Right hindlimb (tissue), 1 donor: ENCODE results near the gene UNC80.

Source experiments
- DNase-seq: peaks from one replicate; pipeline ENCODE4 v3.0.0-alpha.2; 2018

UNC80 gene

GRCh38 chr2:210034087-210034683 is 262.6 kb downstream of the UNC80 start:
- DNase-seq, result no peak

DNA sequence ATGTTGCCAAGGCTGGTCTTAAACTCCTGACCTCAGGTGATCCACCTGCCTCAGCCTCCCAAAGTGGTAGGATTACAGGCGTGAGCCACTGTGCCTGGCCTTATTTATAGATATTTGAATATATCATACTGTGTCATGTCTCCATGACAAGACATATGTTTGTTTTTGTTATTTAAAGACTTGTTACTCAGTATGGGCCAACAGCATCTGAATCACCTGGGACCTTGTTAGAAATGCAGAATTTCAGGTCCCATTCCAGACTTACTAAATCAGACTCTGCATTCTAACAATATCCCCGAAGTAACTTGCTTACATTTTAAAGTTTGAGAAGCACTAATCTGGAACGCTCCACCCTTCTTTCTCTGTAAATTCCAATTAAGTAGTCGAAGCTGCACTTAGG is 264.0 kb downstream of the UNC80 start:
- DNase-seq, result no peak

DNA sequence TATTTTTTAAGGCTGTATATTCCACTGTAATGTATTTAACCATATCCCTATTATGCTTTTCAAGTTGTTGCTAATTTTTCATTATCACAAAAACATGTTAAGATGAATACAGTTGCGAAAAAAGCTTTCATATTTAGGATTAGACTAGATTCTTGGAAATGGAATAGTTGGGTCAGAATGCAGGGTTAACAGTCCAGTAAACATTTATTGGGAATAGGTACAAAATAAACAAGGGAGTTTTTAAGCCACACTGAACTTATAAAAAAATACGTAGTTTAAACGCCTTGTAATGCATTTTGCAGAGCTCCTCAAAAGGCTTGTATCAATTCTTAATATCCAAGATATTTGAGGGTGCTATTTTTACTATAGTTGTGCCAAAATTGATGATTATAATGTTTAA is 266.4 kb downstream of the UNC80 start:
- no peak for DNase-seq

DNA sequence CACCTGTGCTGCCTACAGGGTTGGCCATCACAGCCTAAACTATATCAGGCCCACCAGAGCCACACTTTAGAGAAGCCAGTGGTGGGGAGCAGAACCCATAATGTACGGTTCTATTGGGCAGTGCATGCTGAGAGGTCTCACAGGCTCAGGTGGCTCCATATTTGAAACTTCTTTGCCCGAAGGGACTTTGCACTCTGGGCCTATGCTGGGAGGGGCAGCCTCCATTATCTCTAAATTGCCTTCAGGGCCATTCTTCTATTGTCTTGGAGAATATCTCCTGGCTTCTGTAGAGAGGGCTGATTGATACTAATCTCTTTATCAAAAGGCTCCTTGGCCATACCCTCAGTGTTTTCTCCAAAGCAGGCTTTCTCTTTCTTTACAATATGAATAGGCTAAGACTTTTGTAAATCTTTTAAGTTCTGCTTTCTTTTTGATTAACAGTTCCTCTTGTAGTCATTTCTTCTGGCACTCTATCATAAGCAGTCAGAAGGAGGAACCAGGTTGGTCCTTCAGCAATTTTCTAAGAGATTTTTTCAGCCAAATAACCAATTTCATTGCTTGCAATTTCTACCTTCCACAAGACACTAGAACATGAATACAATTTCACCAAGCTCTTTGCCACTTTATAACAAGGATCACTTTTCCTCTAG is 275.3 kb downstream of the UNC80 start:
- DNase-seq, result no peak
